Type B pancreatic cell (in vitro differentiated cells): Measurements from ENCODE around the gene LDLR. TPM values are rescaled to one million over a fixed set of nuclear protein-coding genes. Genes with fewer than 3 reads are reported as not detected.

ENCODE experiments used
- DNase-seq: peaks from one replicate; pipeline ENCODE4 v3.0.0; 2021; ENCODE audit warnings: mixed read lengths; ENCODE audit not compliant: unreplicated experiment; ENCODE audit errors: extremely low spot score
- H3K27ac Mint-ChIP-seq: 2 replicates; pipeline ENCODE4 v1.8.0; 2021; ENCODE audit warnings: mild to moderate bottlenecking, mixed read lengths
- H3K27me3 Mint-ChIP-seq: 2 replicates; pipeline ENCODE4 v1.8.0; 2021; ENCODE audit warnings: mixed read lengths
- H3K36me3 Mint-ChIP-seq: 2 replicates; pipeline ENCODE4 v1.8.0; 2021; ENCODE audit warnings: mixed read lengths
- H3K4me1 Mint-ChIP-seq: one replicate; pipeline ENCODE4 v1.8.0; 2021; ENCODE audit warnings: mixed read lengths; ENCODE audit not compliant: unreplicated experiment
- H3K4me3 Mint-ChIP-seq: 2 replicates; pipeline ENCODE4 v1.8.0; 2021; ENCODE audit warnings: mild to moderate bottlenecking, mixed read lengths
- H3K9me3 Mint-ChIP-seq: 2 replicates; pipeline ENCODE4 v1.8.0; 2021; ENCODE audit warnings: mixed read lengths
- total RNA-seq: library from RNA; stranded (reverse); gene quantifications from 2 replicates; pipeline ENCODE4 v1.2.1, GENCODE V29; 2021; ENCODE audit warnings: low replicate concordance
- TF ChIP-seq, protein P1 (sequence below): fragments of 200-600 bp; sonication (generic); conservative IDR thresholded peaks from 2 replicates; pipeline ENCODE4 v1.5.0; 2021; ENCODE audit warnings: antibody characterized with exemption, mild to moderate bottlenecking

The LDLR gene
- total RNA-seq, 1 donor from 2014 or later, result 67.4 TPM

DNA sequence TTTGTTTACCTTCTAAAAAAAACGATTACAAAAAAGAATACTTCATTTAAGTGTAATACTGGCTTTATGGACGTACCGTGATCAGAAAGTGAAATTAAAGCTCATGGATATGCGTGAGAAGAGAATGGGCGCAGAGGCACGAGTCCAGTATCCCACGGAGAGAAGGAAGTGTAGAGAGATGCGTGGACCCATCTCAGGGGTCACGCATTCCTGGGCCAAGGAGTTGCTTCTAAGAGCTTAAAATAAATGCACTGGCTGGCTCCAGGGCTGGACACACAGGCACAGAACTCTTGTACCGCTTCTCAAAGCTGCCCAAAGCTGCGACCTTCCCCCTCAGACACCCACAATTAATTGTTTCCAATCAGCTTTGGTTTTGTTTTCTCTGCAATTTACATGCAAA lies 75.0 kb downstream of the LDLR start:
- TF ChIP-seq, protein P1, sequence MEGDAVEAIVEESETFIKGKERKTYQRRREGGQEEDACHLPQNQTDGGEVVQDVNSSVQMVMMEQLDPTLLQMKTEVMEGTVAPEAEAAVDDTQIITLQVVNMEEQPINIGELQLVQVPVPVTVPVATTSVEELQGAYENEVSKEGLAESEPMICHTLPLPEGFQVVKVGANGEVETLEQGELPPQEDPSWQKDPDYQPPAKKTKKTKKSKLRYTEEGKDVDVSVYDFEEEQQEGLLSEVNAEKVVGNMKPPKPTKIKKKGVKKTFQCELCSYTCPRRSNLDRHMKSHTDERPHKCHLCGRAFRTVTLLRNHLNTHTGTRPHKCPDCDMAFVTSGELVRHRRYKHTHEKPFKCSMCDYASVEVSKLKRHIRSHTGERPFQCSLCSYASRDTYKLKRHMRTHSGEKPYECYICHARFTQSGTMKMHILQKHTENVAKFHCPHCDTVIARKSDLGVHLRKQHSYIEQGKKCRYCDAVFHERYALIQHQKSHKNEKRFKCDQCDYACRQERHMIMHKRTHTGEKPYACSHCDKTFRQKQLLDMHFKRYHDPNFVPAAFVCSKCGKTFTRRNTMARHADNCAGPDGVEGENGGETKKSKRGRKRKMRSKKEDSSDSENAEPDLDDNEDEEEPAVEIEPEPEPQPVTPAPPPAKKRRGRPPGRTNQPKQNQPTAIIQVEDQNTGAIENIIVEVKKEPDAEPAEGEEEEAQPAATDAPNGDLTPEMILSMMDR, result no peak
- no peaks in the 10 kb centered on the region for H3K27me3 Mint-ChIP-seq
- H3K36me3 Mint-ChIP-seq, result peaks cover 4% of the 10 kb centered on the region
- no peaks in the 10 kb centered on the region for H3K9me3 Mint-ChIP-seq
- DNase-seq, result no peak
- H3K4me1 Mint-ChIP-seq, result peaks cover 4% of the 10 kb centered on the region
- no peak overlapping the region for H3K4me3 Mint-ChIP-seq
- H3K27ac Mint-ChIP-seq, result no peak overlapping the region

DNA sequence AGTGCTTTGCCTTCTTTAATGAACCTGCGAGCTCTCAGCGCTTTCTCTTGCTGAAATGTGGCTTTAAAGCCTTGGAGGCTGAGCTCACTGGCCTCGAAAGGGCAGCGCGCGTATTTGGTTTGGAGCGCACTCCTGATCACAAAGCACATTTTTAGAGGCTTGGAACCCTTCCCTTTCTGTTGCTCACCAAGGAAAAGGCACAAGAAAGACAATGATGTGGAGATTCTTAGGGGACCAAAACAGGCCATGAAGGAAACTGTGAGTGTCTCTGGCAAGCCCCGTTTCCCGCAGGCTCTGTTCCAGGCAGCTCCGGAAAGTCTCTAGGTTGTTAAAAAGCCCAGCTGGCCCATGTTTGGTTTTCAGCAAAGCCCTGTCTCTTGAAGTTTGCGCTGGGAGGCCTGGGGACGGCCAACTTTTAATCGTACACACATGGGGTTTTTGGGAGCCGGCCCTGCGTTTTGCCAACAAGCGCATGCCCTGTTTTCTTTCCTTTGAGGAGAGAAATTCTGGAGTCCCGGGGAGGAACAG lies 75.7 kb downstream of the LDLR start:
- Mint-ChIP-seq H3K9me3 (no peaks in the 10 kb centered on the region), H3K4me1 (peaks cover 3% of the 10 kb centered on the region), H3K36me3 (peaks cover 5% of the 10 kb centered on the region), H3K27me3 (no peaks in the 10 kb centered on the region), H3K27ac (no peak overlapping the region), H3K4me3 (no peak overlapping the region)
- DNase-seq, result no peak
- TF ChIP-seq, protein P1, result no peak

DNA sequence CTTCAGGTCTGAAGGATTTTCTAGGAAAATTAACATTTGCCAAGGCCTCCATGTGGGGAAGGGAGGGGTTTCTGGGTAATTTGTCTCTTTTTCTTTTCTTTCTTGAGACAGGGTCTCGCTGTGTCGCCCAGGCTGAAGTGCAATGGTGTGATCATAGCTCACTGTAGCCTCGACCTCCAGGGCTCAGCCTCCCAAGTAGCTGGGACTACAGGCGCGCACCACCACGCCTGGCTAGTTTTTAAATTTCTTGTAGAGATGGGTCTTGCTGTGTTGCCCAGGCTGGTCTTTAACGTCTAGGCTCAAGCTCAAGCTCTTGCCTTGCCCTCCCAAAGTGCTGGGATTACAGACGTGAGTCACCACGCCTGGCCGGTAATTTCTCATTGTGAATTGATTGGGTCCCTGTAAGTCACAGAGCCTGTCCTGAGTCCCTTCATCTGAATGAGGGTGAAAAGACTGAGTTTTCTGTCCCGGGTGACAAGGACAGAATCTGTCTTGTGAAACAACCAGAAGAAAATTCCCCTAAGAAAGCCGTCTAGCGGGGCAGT lies 76.3 kb downstream of the LDLR start:
- Mint-ChIP-seq H3K27me3 (no peaks in the 10 kb centered on the region), H3K4me3 (no peak overlapping the region), H3K4me1 (no peaks in the 10 kb centered on the region), H3K9me3 (no peaks in the 10 kb centered on the region), H3K27ac (no peak overlapping the region), H3K36me3 (peaks cover 9% of the 10 kb centered on the region)
- DNase-seq, result no peak
- TF ChIP-seq, protein P1, result no peak

DNA sequence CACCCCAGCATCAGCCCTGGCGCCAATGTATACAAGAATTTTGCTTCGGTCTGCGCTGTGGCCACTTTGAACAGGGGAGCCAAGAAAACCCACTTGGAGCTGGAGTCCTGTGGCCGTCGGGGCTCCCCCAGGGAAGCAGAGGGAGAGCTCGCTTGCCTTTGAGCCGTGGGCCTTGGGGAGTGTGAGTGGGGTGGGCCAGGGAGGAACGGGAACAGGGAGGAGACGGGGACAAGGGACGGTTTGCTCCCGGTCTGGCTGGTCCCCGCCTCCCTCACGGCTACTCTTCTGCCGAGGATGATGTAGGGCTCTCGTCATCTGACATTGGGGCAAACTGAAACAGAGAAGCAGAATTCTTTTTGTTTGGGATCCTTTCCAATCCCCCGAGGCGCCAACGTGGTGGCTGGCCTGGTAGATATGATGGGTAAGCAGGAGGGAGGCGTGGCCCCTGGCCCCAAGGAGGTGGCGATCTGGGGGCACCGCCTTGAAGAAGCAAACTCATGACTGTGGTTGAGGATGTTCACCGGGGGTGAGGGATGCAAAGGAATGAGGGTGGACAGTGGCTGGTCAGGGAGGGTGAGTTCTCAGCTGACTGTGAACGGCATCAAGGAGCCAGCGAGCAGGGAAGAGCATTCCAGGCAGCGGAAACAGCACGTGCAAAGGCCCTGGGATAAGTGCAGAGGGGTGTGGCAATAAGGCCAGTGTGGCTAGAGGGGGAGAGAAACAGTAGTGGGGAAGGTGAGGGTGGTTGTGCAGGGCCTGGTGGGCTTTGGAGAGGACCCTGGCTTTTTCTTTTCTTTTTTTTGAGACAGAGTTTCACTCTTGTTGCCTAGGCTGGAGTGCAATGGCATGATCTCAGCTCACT lies 77.2 kb downstream of the LDLR start:
- Mint-ChIP-seq H3K9me3 (no peaks in the 10 kb centered on the region), H3K36me3 (peaks cover 9% of the 10 kb centered on the region), H3K27ac (no peak overlapping the region), H3K27me3 (no peaks in the 10 kb centered on the region), H3K4me3 (no peak overlapping the region), H3K4me1 (no peaks in the 10 kb centered on the region)
- TF ChIP-seq, protein P1, result no peak
- DNase-seq, result no peak

DNA sequence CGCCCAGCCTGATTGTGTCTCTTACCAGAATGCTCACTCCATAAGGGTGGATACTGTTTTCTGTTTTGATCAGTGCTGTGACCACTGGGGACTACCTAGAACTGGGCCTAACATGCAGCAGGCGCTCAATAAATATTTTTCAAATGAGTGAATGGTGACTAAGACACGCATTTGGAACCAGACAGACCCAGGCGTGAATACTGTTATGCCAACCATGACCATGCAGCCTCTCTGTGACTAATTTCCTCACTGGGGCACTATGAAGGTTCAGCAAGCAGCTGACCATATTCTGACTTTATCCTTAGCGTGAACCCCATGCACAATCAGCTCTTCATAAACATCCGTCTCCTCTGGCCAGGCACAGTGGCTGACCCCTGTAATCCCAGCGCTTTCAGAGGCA lies 79.3 kb downstream of the LDLR start:
- Mint-ChIP-seq H3K4me3 (no peak overlapping the region), H3K36me3 (peaks cover 9% of the 10 kb centered on the region), H3K9me3 (no peaks in the 10 kb centered on the region), H3K4me1 (no peaks in the 10 kb centered on the region), H3K27ac (no peak overlapping the region), H3K27me3 (no peaks in the 10 kb centered on the region)
- DNase-seq, result no peak
- TF ChIP-seq, protein P1, result no peak
